Daoy (cell line): ENCODE measurements around the gene FOLR2. TPM values are rescaled to one million over a fixed set of nuclear protein-coding genes. Genes with fewer than 3 reads are reported as not detected.

Experiments used
- DNase-seq: peaks from one replicate; pipeline ENCODE4 v3.0.0-alpha.2; 2015; ENCODE audit warnings: low read depth
- total RNA-seq: library from RNA; depleted of rRNA; stranded (reverse); fragments of >200 nt; shearing (Covaris generic); gene quantifications from 2 replicates; pipeline ENCODE4 v1.2.3, GENCODE V29; 2014

The FOLR2 gene
- total RNA-seq, 1 experiment from 2014 or later: not detected

GRCh38 chr11:72229925-72230763 is 13.6 kb downstream of the FOLR2 start:
- DNase-seq: no peak

GRCh38 chr11:72230764-72231365 is 14.3 kb downstream of the FOLR2 start:
- no peak for DNase-seq

- DNase-seq: no peak
Measured at GRCh38 chr11:72231396-72232259, 15.0 kb downstream of the FOLR2 start.

DNA sequence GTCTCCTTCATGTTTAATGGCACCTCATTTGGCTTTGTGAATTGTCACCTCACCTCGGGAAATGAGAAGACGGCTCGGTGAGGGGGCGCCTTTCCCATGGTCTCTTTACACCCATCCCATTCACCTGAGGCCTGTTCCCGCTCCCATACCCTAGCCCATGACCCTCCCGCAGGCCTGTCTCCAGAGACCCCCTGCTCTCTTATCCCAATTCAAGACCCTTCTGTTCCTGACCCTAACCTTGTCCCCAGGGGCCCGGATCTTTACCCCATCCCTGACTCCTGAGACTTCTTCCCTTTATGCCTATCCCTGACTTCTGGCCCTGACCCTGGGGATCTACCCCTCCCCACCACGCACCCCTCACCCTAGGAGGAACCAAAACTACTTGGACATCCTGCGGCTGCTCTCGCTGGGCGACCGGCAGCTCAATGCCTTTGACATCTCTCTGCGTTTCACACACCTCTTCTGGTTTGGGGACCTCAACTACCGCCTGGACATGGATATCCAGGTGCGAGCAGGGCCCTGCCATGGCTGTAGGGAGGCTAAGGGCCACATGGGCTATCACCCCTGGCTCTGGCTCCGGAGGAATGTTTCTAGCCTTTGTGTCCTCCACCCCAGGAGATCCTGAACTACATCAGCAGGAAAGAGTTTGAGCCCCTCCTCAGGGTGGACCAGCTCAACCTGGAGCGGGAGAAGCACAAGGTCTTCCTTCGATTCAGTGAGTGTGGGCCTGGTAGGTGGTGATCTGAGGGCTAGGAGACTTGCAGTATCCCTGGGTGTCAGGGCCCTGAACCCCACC is 15.9 kb downstream of the FOLR2 start:
- DNase-seq: no peak

DNA sequence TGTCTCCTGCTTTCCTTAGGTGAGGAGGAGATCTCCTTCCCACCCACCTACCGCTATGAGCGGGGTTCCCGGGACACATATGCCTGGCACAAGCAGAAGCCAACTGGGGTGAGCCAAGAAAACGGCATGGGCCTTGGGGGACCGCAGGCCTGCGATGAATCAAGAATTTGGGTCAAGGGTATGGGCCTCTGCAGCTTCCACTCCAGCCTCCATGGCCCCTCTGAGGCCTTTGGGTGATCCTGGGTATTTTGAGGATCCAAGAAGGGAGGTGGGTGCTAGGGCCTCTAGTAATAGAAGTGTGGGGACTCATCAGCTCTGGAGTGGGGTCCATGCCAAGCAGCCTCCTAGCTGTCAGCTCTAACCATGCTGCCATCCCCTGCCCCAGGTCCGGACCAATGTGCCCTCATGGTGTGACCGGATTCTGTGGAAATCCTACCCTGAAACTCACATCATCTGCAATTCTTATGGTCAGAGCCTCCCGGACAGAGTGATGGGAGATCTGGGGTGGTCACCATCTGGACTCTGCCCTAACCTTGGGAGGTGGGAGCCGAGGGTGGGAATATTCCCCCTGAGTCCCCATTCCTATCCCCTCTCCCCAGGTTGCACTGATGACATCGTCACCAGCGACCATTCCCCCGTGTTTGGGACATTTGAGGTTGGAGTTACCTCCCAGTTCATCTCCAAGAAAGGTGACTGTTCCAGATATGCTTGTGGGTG is 16.6 kb downstream of the FOLR2 start:
- no peak for DNase-seq

- no peak for DNase-seq
Measured at GRCh38 chr11:72233773-72234513, 17.3 kb downstream of the FOLR2 start.

DNA sequence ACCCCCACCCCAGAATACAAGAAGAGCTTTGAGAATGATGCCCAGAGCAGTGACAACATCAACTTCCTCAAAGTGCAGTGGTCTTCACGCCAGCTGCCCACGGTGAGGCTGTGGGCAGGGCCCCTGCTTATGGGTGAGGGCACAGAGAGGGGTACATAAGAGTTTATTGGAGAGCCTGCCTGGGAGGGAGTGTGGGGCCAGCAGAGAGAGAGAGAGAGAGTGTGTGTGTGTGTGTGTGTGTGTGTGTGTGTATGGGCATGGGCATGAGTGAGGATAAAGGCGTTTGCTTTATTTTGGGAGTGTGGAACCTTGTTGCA is 17.9 kb downstream of the FOLR2 start:
- DNase-seq: no peak

DNA sequence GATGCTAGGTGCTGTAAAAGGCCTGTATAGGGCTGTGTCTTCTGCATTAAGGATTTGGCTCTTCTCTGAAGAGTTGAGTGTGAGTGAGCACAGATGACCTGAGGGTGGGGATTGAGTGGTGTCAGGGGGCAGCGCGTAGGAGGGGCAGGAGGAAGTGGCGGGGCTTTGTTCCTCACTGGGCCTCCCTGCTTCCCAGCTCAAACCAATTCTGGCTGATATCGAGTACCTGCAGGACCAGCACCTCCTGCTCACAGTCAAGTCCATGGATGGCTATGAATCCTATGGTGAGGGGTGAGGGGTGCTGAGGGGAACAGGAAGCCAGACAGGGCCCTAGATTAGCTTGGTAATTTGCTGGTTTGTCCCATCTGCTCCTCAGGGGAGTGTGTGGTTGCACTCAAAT is 18.3 kb downstream of the FOLR2 start:
- no peak for DNase-seq

DNA sequence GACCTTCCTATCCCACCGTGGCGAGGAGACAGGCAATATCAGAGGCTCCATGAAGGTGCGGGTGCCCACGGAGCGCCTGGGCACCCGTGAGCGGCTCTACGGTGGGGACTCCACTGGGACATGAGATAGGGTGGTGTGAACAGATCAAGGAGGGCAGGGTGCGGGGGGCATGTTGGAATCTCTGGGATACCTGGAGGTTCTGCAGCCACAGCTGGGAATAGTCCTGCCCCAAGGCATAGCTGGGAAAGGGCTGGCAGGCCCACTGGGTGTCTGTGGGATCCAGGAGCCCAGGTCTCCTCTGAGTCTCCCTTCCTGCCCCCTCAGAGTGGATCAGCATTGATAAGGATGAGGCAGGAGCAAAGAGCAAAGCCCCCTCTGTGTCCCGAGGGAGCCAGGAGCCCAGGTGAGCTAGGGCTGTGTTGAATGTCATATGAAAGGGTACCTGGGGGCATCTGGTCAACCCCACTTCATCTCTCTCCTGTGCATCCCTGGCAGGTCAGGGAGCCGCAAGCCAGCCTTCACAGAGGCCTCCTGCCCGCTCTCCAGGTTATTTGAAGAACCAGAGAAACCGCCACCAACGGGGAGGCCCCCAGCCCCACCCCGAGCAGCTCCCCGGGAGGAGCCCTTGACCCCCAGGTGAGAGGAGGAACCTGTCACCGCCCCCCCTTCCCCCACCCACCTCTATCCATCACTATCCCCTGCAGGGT is 18.9 kb downstream of the FOLR2 start:
- no peak for DNase-seq

DNA sequence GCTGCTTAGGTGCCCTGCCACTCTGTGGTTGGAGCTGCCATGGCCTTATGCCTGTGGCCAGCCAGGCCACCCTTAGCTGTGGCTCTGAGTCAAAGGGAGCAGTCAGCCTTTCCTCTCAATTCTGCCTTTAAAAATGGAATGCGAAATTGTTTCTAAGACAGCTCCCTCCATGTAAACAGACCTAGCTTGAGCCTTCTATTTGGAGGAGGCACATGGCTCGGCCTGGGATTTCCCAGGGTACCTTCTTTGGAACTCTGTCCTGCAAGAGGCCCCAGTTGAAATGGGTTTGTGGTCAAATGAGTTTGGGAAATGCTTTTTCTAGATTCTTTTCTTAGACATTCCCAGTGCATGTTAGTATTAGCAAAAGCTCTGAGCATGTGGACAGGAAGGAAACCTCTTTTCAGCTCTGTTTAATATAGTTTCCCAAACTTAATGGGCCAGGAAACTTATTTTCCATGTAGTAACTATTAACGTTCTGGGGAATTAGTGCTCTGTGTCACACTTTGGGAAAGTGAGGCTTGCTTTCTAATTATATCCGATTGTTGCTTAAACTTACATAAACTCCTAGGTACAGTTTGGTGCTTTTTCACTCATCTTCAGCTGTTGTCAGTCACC is 19.6 kb downstream of the FOLR2 start:
- no peak for DNase-seq

DNA sequence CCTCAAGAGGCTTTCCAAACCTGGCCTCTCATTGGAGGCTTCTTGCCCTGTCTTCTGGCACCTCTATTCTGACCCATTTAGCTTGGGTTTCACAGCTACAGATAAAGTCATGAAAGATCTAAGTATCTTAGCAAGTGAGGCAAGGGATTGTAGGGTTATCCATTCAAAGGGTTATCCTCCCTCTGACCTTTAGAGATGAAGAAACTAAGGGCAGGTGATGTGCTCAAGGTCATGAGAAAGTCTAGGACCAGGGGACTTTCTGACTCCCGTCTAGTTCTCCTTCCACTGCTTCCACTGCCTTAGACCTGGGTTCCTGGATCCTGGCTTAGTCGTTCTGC is 20.1 kb downstream of the FOLR2 start:
- no peak for DNase-seq

DNA sequence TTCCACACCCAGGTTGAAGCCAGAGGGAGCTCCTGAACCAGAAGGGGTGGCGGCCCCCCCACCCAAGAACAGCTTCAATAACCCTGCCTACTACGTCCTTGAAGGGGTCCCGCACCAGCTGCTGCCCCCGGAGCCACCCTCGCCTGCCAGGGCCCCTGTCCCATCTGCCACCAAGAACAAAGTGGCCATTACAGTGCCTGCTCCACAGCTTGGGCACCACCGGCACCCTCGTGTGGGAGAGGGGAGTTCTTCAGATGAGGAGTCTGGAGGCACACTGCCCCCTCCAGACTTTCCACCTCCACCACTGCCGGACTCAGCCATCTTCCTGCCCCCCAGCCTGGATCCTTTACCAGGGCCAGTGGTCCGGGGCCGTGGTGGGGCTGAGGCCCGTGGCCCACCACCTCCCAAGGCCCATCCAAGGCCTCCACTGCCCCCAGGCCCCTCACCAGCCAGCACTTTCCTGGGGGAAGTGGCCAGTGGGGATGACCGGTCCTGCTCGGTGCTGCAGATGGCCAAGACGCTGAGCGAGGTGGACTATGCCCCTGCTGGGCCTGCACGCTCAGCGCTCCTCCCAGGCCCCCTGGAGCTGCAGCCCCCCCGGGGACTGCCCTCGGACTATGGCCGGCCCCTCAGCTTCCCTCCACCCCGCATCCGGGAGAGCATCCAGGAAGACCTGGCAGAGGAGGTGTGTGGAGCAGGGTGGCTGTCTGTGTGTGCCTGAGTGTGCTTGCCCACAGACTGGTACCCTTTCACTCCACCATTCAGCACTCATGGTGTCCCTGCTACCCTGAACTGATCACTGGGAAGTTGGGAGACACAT is 20.7 kb downstream of the FOLR2 start:
- no peak for DNase-seq

GRCh38 chr11:72238040-72238450 is 21.5 kb downstream of the FOLR2 start:
- DNase-seq: peak; percentile 71

GRCh38 chr11:72238492-72239312 is 22.1 kb downstream of the FOLR2 start:
- DNase-seq: no peak

GRCh38 chr11:72239313-72239848 is 22.8 kb downstream of the FOLR2 start:
- DNase-seq: peak; percentile 60

GRCh38 chr11:72239849-72240460 is 23.4 kb downstream of the FOLR2 start:
- peak; percentile 48 for DNase-seq
